SK-N-SH (cell line): Measurements from ENCODE around the gene SEZ6.

Experiments used
- CTCF ChIP-seq: fragments of 200-600 bp; sonication (generic); IDR thresholded peaks from 2 replicates; pipeline ENCODE4 v1.6.1; 2017; ENCODE audit warnings: antibody characterized with exemption, mild to moderate bottlenecking, moderate library complexity
- GABPA ChIP-seq: IDR thresholded peaks from 2 replicates; pipeline ENCODE4 v1.4.0; 2012; ENCODE audit warnings: low read depth, mild to moderate bottlenecking
- GATA2 ChIP-seq: sonication (generic); formaldehyde crosslinking; IDR thresholded peaks from 2 replicates; pipeline ENCODE4 v1.5.0; 2020; ENCODE audit warnings: mild to moderate bottlenecking, missing genetic modification reagents
- JUND ChIP-seq: IDR thresholded peaks from 2 replicates; pipeline ENCODE4 v1.4.0; 2012
- NFIC ChIP-seq: IDR thresholded peaks from 2 replicates; pipeline ENCODE4 v1.4.0; 2012; ENCODE audit warnings: borderline replicate concordance
- POLR2AphosphoS5 ChIP-seq: IDR thresholded peaks from 2 replicates; pipeline ENCODE4 v1.6.1; 2012; ENCODE audit warnings: low read depth, low read length
- RAD21 ChIP-seq: IDR thresholded peaks from 2 replicates; pipeline ENCODE4 v1.6.1; 2012; ENCODE audit warnings: mild to moderate bottlenecking, low read length
- RFX5 ChIP-seq: IDR thresholded peaks from 2 replicates; pipeline ENCODE4 v1.6.1; 2012; ENCODE audit warnings: mild to moderate bottlenecking, improper control_type of control experiment, low read length
- TCF12 ChIP-seq: IDR thresholded peaks from 2 replicates; pipeline ENCODE4 v1.4.0; 2012
- YY1 ChIP-seq: IDR thresholded peaks from 2 replicates; pipeline ENCODE4 v1.4.0; 2012; ENCODE audit warnings: low read depth, mild to moderate bottlenecking

- TF ChIP-seq CTCF = no peak
- TF ChIP-seq GATA2 (CRISPR knock-in tag) = no peak
- TF ChIP-seq GABPA = no peak
- TF ChIP-seq TCF12 = no peak
- no peak for TF ChIP-seq POLR2AphosphoS5
- no peak for TF ChIP-seq RAD21
- TF ChIP-seq YY1 = no peak
- no peak for TF ChIP-seq JUND
- TF ChIP-seq NFIC = no peak
- no peak for TF ChIP-seq RFX5
Observed at GRCh38 chr17:29043539-29044145, 37.8 kb upstream of the SEZ6 start.
